ENCODE data around the gene CBARP.

DNA sequence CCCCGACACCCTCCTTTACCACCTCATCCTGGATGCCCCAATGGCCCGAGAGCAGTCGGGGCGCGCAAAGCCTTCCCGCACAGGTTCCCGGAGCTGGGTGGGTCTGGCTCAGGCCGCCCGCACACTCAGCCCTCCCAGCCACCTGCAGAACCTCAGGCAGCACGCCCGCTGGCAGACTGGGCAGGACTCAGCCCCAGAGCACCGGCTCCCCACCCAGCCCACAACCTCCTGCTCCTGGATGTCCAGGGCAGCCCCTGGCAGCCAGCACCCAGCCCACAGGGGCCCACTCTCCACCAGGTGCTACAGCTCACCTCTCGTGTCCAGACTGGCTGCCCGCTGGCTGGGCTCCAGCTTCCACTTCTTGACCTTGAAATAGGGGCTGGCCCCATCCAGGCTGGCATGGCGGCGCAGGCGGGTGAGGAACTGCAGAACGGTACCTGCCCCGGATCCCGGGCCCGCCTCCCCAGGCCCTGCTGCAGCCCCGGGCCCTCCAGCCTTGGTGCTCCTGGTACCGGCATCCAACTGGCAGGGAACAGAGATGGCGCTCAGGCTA, 4.6 kb downstream of the CBARP start:
- no peak for TF ChIP-seq POLR2AphosphoS5 (IDR thresholded peaks at IDR 0.05)
- no peak for TF ChIP-seq POLR2A (IDR thresholded peaks at IDR 0.05; ENCODE audit: low read depth)

All from esophagus muscularis mucosa (tissue), 2 donors.